Esophagus squamous epithelium (tissue), 5 donors: ENCODE data around the gene APOA4. TPM values are rescaled to one million over a fixed set of nuclear protein-coding genes. Genes with fewer than 3 reads are reported as not detected.

Experiments
- DNase-seq: peaks from one replicate; lab custom pipeline; 2025; lab: John Stamatoyannopoulos, UW
- H3K27ac ChIP-seq, 4 donors: fragments of 200-600 bp; sonication (generic); one replicate each; pipeline ENCODE4 v1.5.1; 2016 to 2019; ENCODE audit warnings: mild to moderate bottlenecking in 1 of 4
- H3K27me3 ChIP-seq, 4 donors: fragments of 200-600 bp; sonication (generic); 1 replicate in 3 of 4; 2 replicates in 1 of 4; pipeline versions ENCODE4 v1.5.1 to v1.6.0; 2017 to 2021; ENCODE audit warnings: antibody characterized with exemption in 1 of 4
- H3K36me3 ChIP-seq, 3 donors: fragments of 200-600 bp; sonication (generic); one replicate each; pipeline ENCODE4 v1.5.1; 2016 to 2019
- H3K4me1 ChIP-seq, 3 donors: fragments of 200-600 bp; sonication (generic); one replicate each; pipeline ENCODE4 v1.5.1; 2017 to 2019
- H3K4me3 ChIP-seq, 4 donors: fragments of 200-600 bp; sonication (generic); 1 replicate in 3 of 4; 2 replicates in 1 of 4; pipeline ENCODE4 v1.5.1; 2016 to 2019; ENCODE audit warnings: mild to moderate bottlenecking in 2 of 4, moderate library complexity in 1 of 4
- H3K9me3 ChIP-seq, 3 donors: fragments of 200-600 bp; sonication (generic); one replicate each; pipeline ENCODE4 v1.5.1; 2016 to 2019
- CTCF ChIP-seq, 6 experiments: fragments of 450-650 bp in 4 of 6; fragments of 200-600 bp in 2 of 6; sonication (generic) in 2 of 6; IDR thresholded peaks; one replicate each; pipeline ENCODE4 v1.5.1; 2016 to 2019; ENCODE audit warnings: antibody characterized with exemption in 6 of 6, mild to moderate bottlenecking in 4 of 6, moderate library complexity in 4 of 6
- POLR2A ChIP-seq, 4 donors: fragments of 450-650 bp; IDR thresholded peaks; one replicate each; pipeline ENCODE4 v1.6.1; 2017; ENCODE audit warnings: antibody characterized with exemption in 4 of 4, mild to moderate bottlenecking in 4 of 4, moderate library complexity in 3 of 4
- WGBS, 2 donors: methylation state at CpG; one replicate each; pipeline ENCODE4 v1.1.5; 2018; 5-methylcytosine and 5-hydroxymethylcytosine counted together
- intact Hi-C: fragments of 100-400 bp; cut with DNase I; formaldehyde crosslinking; loops from one replicate; pipeline ENCODE4 v1.15.0; 2022
- total RNA-seq, 4 donors: library from RNA; depleted of rRNA; stranded (reverse); fragments of >200 nt; gene quantifications; one replicate each; pipeline ENCODE4 v1.1.0, GENCODE V29; 2016
- donor health status: DM: yes; HTN: yes; CAD: no.

Gene APOA4
- total RNA-seq, 4 donors from 2014 or later, result not detected

GRCh38 chr11:116827461-116827860 lies 4.4 kb upstream of the APOA4 start:
- WGBS, 2 donors, result 95 to 96% methylated on average over 4 of the region's 6 CpGs
- DNase-seq, result no peak
- H3K4me1 ChIP-seq, result no peaks in the 10 kb centered on the region
- no peaks in the 10 kb centered on the region for H3K9me3 ChIP-seq
- no peaks in the 10 kb centered on the region for H3K27me3 ChIP-seq
- TF ChIP-seq CTCF (IDR thresholded peaks at IDR 0.05) (no peak), POLR2A (IDR thresholded peaks at IDR 0.05) (no peak)
- H3K4me3 ChIP-seq, result no peak overlapping the region
- no peak overlapping the region for H3K27ac ChIP-seq
- intact Hi-C loops, result no loop called here
- no peaks in the 10 kb centered on the region for H3K36me3 ChIP-seq

GRCh38 chr11:116826751-116827431 lies 3.8 kb upstream of the APOA4 start:
- no peaks in the 10 kb centered on the region for H3K4me1 ChIP-seq
- 68 to 100% methylated on average over 1 to 9 of the region's 9 CpGs for WGBS, 2 donors
- no peaks in the 10 kb centered on the region for H3K27me3 ChIP-seq
- DNase-seq, result no peak
- intact Hi-C loops, result no loop called here
- H3K36me3 ChIP-seq, result no peaks in the 10 kb centered on the region
- H3K9me3 ChIP-seq, result no peaks in the 10 kb centered on the region
- no peak overlapping the region for H3K4me3 ChIP-seq
- H3K27ac ChIP-seq, result no peak overlapping the region
- TF ChIP-seq POLR2A (IDR thresholded peaks at IDR 0.05) (no peak), CTCF (IDR thresholded peaks at IDR 0.05) (no peak)

GRCh38 chr11:116825854-116826750 lies 3.0 kb upstream of the APOA4 start:
- H3K27ac ChIP-seq, result no peak overlapping the region
- intact Hi-C loops, result no loop called here
- H3K9me3 ChIP-seq, result no peaks in the 10 kb centered on the region
- no peak for DNase-seq
- no peak for TF ChIP-seq CTCF (IDR thresholded peaks at IDR 0.05)
- no peak for TF ChIP-seq POLR2A (IDR thresholded peaks at IDR 0.05)
- H3K36me3 ChIP-seq, result no peaks in the 10 kb centered on the region
- WGBS, 2 donors, result 56 to 70% methylated on average over 3 to 13 of the region's 22 CpGs
- H3K4me3 ChIP-seq, result no peak overlapping the region
- no peaks in the 10 kb centered on the region for H3K4me1 ChIP-seq
- no peaks in the 10 kb centered on the region for H3K27me3 ChIP-seq

GRCh38 chr11:116825434-116825833 lies 2.3 kb upstream of the APOA4 start:
- no peak overlapping the region for H3K4me3 ChIP-seq
- 48 to 79% methylated on average over 5 of the region's 5 CpGs for WGBS, 2 donors
- DNase-seq, result no peak
- intact Hi-C loops, result no loop called here
- H3K27ac ChIP-seq, result no peak overlapping the region
- H3K4me1 ChIP-seq, result no peaks in the 10 kb centered on the region
- no peaks in the 10 kb centered on the region for H3K27me3 ChIP-seq
- no peaks in the 10 kb centered on the region for H3K9me3 ChIP-seq
- H3K36me3 ChIP-seq, result no peaks in the 10 kb centered on the region
- TF ChIP-seq CTCF (IDR thresholded peaks at IDR 0.05) (no peak), POLR2A (IDR thresholded peaks at IDR 0.05) (no peak)

- H3K4me3 ChIP-seq, result no peak overlapping the region
- WGBS, 2 donors, result 72 to 83% methylated on average over 2 to 4 of the region's 5 CpGs
- intact Hi-C loops, result no loop called here
- TF ChIP-seq CTCF (IDR thresholded peaks at IDR 0.05) (no peak), POLR2A (IDR thresholded peaks at IDR 0.05) (no peak)
- H3K9me3 ChIP-seq, result no peaks in the 10 kb centered on the region
- H3K27ac ChIP-seq, result no peak overlapping the region
- H3K27me3 ChIP-seq, result no peaks in the 10 kb centered on the region
- no peaks in the 10 kb centered on the region for H3K36me3 ChIP-seq
- no peaks in the 10 kb centered on the region for H3K4me1 ChIP-seq
- no peak for DNase-seq
Measured at GRCh38 chr11:116822575-116822974, 529 bp downstream of the APOA4 start.
